T-helper 1 cell treated with Interleukin-12 subunit alpha and Interleukin-12 subunit beta and Interleukin-4 antibody, amounts not matched to agents 30 μg/mL and 1 μg/mL, for 36 hours (primary cell): ENCODE data around the gene GPN3.
"Not testable (repeated sequence)": the region's sequence is repeated elsewhere in the genome, so short reads cannot be mapped to it uniquely, and the experiment has no call there.

Experiments used
- H3K27ac Mint-ChIP-seq: one replicate; pipeline ENCODE4 v1.8.0; 2021; ENCODE audit warnings: mild to moderate bottlenecking, mixed read lengths
- H3K27me3 Mint-ChIP-seq: one replicate; pipeline ENCODE4 v1.8.0; 2021; ENCODE audit warnings: low read depth, mixed read lengths
- H3K36me3 Mint-ChIP-seq: one replicate; pipeline ENCODE4 v1.8.0; 2021; ENCODE audit warnings: low read depth, mixed read lengths
- H3K4me1 Mint-ChIP-seq: one replicate; pipeline ENCODE4 v1.8.0; 2021; ENCODE audit warnings: low read depth, mixed read lengths
- H3K4me3 Mint-ChIP-seq: one replicate; pipeline ENCODE4 v1.8.0; 2021; ENCODE audit warnings: mild to moderate bottlenecking, moderate library complexity, mixed read lengths
- H3K9me3 Mint-ChIP-seq: one replicate; pipeline ENCODE4 v1.8.0; 2021; ENCODE audit warnings: mixed read lengths

GPN3 gene

GRCh38 chr12:110417113-110417512 lies 50.9 kb downstream of the GPN3 start:
- H3K4me3 Mint-ChIP-seq, H3K27ac Mint-ChIP-seq, H3K4me1 Mint-ChIP-seq, H3K36me3 Mint-ChIP-seq, H3K9me3 Mint-ChIP-seq: not testable (repeated sequence)
- peaks cover 26% of the 10 kb centered on the region for H3K27me3 Mint-ChIP-seq

- H3K4me1 Mint-ChIP-seq = not testable (repeated sequence)
These were observed 58.0 kb downstream of the GPN3 start for GRCh38 chr12:110410086-110410485.

GRCh38 chr12:110405126-110405662 lies 62.9 kb downstream of the GPN3 start:
- peaks cover 12% of the 10 kb centered on the region for H3K4me1 Mint-ChIP-seq
- not testable (repeated sequence) for H3K9me3 Mint-ChIP-seq, H3K27ac Mint-ChIP-seq, H3K4me3 Mint-ChIP-seq, H3K36me3 Mint-ChIP-seq
- peaks cover 14% of the 10 kb centered on the region for H3K27me3 Mint-ChIP-seq

More at GRCh38 chr12:110410086-110410485, 58.0 kb downstream of the GPN3 start:
- not testable (repeated sequence) for H3K4me3 Mint-ChIP-seq, H3K36me3 Mint-ChIP-seq, H3K9me3 Mint-ChIP-seq, H3K27ac Mint-ChIP-seq
- peaks cover 25% of the 10 kb centered on the region for H3K27me3 Mint-ChIP-seq

GRCh38 chr12:110403976-110404682 lies 63.9 kb downstream of the GPN3 start:
- Mint-ChIP-seq H3K27me3 (peaks cover 4% of the 10 kb centered on the region), H3K4me3 (peak overlapping the region; percentile 99), H3K36me3 (peaks cover 13% of the 10 kb centered on the region), H3K27ac (peak overlapping the region; percentile 96), H3K9me3 (no peaks in the 10 kb centered on the region), H3K4me1 (peaks cover 12% of the 10 kb centered on the region)

- Mint-ChIP-seq H3K9me3 (no peaks in the 10 kb centered on the region), H3K27me3 (no peaks in the 10 kb centered on the region), H3K36me3 (peaks cover 16% of the 10 kb centered on the region), H3K27ac (peak within 1 kb of the TSS; percentile 96), H3K4me1 (peaks cover 12% of the 10 kb centered on the region), H3K4me3 (peak within 1 kb of the TSS; percentile 99)
These were observed 64.7 kb downstream of the GPN3 start, which contains the start of gene ANAPC7 for GRCh38 chr12:110403146-110403975. TSS of gene ANAPC7 (minus strand) at chr12:110403708. CDS start at chr12:110403627, 81 bp downstream.
